ENCODE measurements around the gene PHLDA2. TPM values are rescaled to one million over a fixed set of nuclear protein-coding genes. Genes with fewer than 3 reads are reported as not detected.

PHLDA2 gene
- total and polyA plus RNA-seq, 12 donors: 0.39 to 14.2 (median 0.89) TPM; not detected in 1

GRCh38 chr11:2912498-2912897 lies 16.7 kb downstream of the PHLDA2 start:
- peaks cover 0 to 28% (median 7%) of the 10 kb centered on the region in 7 donors for H3K27me3 ChIP-seq
- H3K4me3 ChIP-seq: no peak overlapping the region
- ATAC-seq (peak in 2 of 8 donors; percentile 4 to 6), DNase-seq (no peak)
- no peaks in the 10 kb centered on the region for H3K36me3 ChIP-seq
- peaks cover 4 to 33% (median 18%) of the 10 kb centered on the region in 9 donors for H3K4me1 ChIP-seq
- TF ChIP-seq CTCF (IDR thresholded peaks at IDR 0.05): no peak
- WGBS, 2 donors: 76 to 83% methylated on average over 5 of the region's 5 CpGs
- H3K27ac ChIP-seq: no peak overlapping the region
- H3K9me3 ChIP-seq: no peaks in the 10 kb centered on the region
- intact Hi-C loops (cut with DNase I): no loop called here

GRCh38 chr11:2911785-2912391 lies 17.3 kb downstream of the PHLDA2 start:
- intact Hi-C loops (cut with DNase I): no loop called here
- Histone ChIP-seq H3K36me3 (no peaks in the 10 kb centered on the region), H3K9me3 (peaks cover 0 to 3% (median 0%) of the 10 kb centered on the region in 11 donors), H3K4me3 (no peak overlapping the region), H3K27ac (no peak overlapping the region), H3K27me3 (peaks cover 0 to 28% (median 7%) of the 10 kb centered on the region in 7 donors), H3K4me1 (peaks cover 4 to 33% (median 18%) of the 10 kb centered on the region in 9 donors)
- 73 to 76% methylated on average over 12 of the region's 12 CpGs for WGBS, 2 donors
- no peak for TF ChIP-seq CTCF (IDR thresholded peaks at IDR 0.05)
- DNase-seq: no peak
- no peak for ATAC-seq

GRCh38 chr11:2911088-2911784 lies 18.0 kb downstream of the PHLDA2 start:
- ATAC-seq (no peak), DNase-seq (no peak)
- no peak for TF ChIP-seq CTCF (IDR thresholded peaks at IDR 0.05)
- H3K4me3 ChIP-seq: no peak overlapping the region
- H3K4me1 ChIP-seq: peaks cover 4 to 33% (median 18%) of the 10 kb centered on the region in 9 donors
- H3K27me3 ChIP-seq: peaks cover 0 to 28% (median 7%) of the 10 kb centered on the region in 7 donors
- H3K27ac ChIP-seq: no peak overlapping the region
- intact Hi-C loops (cut with DNase I): no loop called here
- WGBS, 2 donors: 87 to 88% methylated on average over 18 of the region's 18 CpGs
- H3K9me3 ChIP-seq: peaks cover 0 to 3% (median 0%) of the 10 kb centered on the region in 11 donors
- no peaks in the 10 kb centered on the region for H3K36me3 ChIP-seq

GRCh38 chr11:2910401-2910955 lies 18.7 kb downstream of the PHLDA2 start:
- WGBS, 2 donors: 91% methylated on average over 13 of the region's 13 CpGs
- no peak overlapping the region for H3K27ac ChIP-seq
- peaks cover 0 to 28% (median 7%) of the 10 kb centered on the region in 7 donors for H3K27me3 ChIP-seq
- peaks cover 0 to 33% (median 16%) of the 10 kb centered on the region in 9 donors for H3K4me1 ChIP-seq
- H3K4me3 ChIP-seq: no peak overlapping the region
- H3K36me3 ChIP-seq: no peaks in the 10 kb centered on the region
- no peak for ATAC-seq
- no peak for TF ChIP-seq CTCF (IDR thresholded peaks at IDR 0.05)
- no peak for DNase-seq
- H3K9me3 ChIP-seq: peaks cover 0 to 3% (median 0%) of the 10 kb centered on the region in 11 donors
- intact Hi-C loops (cut with DNase I): no loop called here
